OCI-LY7 (cell line): ENCODE results near the gene AFF3. TPM values are rescaled to one million over a fixed set of nuclear protein-coding genes. Genes with fewer than 3 reads are reported as not detected.

Experiments used
- BruUV-seq: library from RNA; stranded (reverse); fragments of 400-500 nt; replicated peaks from 2 replicates; lab custom pipeline; 2021; lab: Mats Ljungman, UMichigan
- CTCF ChIA-PET: fragments of 300-600 bp; sonication (Branson Sonifier 250); formaldehyde crosslinking; loops from one replicate; lab custom pipeline; 2022; ENCODE audit warnings: antibody characterized with exemption; ENCODE audit not compliant: unreplicated experiment; lab: Charles Lee
- POLR2A ChIA-PET: fragments of 300-600 bp; sonication (Branson Sonifier 250); formaldehyde crosslinking; loops from one replicate; lab custom pipeline; 2022; ENCODE audit warnings: antibody characterized with exemption; lab: Charles Lee
- DNase-seq: peaks from one replicate; pipeline ENCODE4 v3.0.0-alpha.2; 2015; ENCODE audit warnings: low spot score
- H2AFZ ChIP-seq: fragments of 200-600 bp; sonication (generic), shearing (Covaris generic); 2 replicates; pipeline ENCODE4 v1.6.1; 2014; ENCODE audit warnings: mild to moderate bottlenecking, antibody characterized with exemption, low read length, moderate library complexity
- H3K27ac ChIP-seq: fragments of 200-600 bp; sonication (generic); 2 replicates; pipeline ENCODE4 v1.5.1; 2014; ENCODE audit warnings: mixed run types, low read depth, mild to moderate bottlenecking, moderate library complexity, low read length, inconsistent platforms; ENCODE audit not compliant: poor library complexity, severe bottlenecking
- H3K36me3 ChIP-seq: fragments of 200-600 bp; sonication (generic); 2 replicates; pipeline ENCODE4 v1.6.1; 2014; ENCODE audit warnings: mild to moderate bottlenecking, antibody characterized with exemption, low read length, moderate library complexity, mixed read lengths; ENCODE audit not compliant: insufficient read depth
- H3K4me1 ChIP-seq: fragments of 200-600 bp; sonication (generic); 2 replicates; pipeline ENCODE4 v1.5.1; 2014; ENCODE audit warnings: mild to moderate bottlenecking, low read length; ENCODE audit not compliant: insufficient read depth, poor library complexity, severe bottlenecking
- H3K4me2 ChIP-seq: fragments of 200-600 bp; sonication (generic); 2 replicates; pipeline ENCODE4 v1.6.1; 2014; ENCODE audit warnings: mild to moderate bottlenecking, low read length
- H3K4me3 ChIP-seq: fragments of 200-600 bp; sonication (generic); 2 replicates; pipeline ENCODE4 v1.5.1; 2014; ENCODE audit warnings: mild to moderate bottlenecking, low read depth, low read length; ENCODE audit not compliant: poor library complexity, severe bottlenecking
- H3K79me2 ChIP-seq: fragments of 200-600 bp; sonication (generic); 2 replicates; pipeline ENCODE4 v1.6.1; 2016; ENCODE audit warnings: low read depth, mild to moderate bottlenecking, low read length, moderate library complexity, mixed read lengths; ENCODE audit not compliant: insufficient read depth
- H3K9me2 ChIP-seq: fragments of 200-600 bp; sonication (generic); 2 replicates; pipeline ENCODE4 v1.6.1; 2016; ENCODE audit warnings: mild to moderate bottlenecking, low read length, mixed read lengths; ENCODE audit not compliant: insufficient read depth
- H3K9me3 ChIP-seq: fragments of 200-600 bp; sonication (generic); 2 replicates; pipeline ENCODE4 v1.6.1; 2014; ENCODE audit warnings: mild to moderate bottlenecking, mixed run types, low read length, mixed read lengths
- H4K20me1 ChIP-seq: fragments of 200-600 bp; sonication (generic); 2 replicates; pipeline ENCODE4 v1.6.1; 2014; ENCODE audit warnings: mild to moderate bottlenecking, antibody characterized with exemption, low read length, moderate library complexity, mixed read lengths; ENCODE audit not compliant: insufficient read depth
- EZH2phosphoT487 ChIP-seq: fragments of 200-600 bp; sonication (generic); IDR thresholded peaks from 2 replicates; pipeline ENCODE4 v1.6.1; 2018; ENCODE audit warnings: low read depth, borderline replicate concordance, mild to moderate bottlenecking, mixed run types, antibody characterized with exemption, low read length, moderate library complexity, mixed read lengths
- intact Hi-C: fragments of 100-400 bp; cut with micrococcal nuclease; formaldehyde crosslinking; loops from one replicate; pipeline ENCODE4 v1.10.0; 2022; ENCODE audit not compliant: unreplicated experiment
- total RNA-seq, 2 experiments: library from RNA; depleted of rRNA in 1 of 2; stranded (reverse); fragments of >200 nt in 1 of 2; shearing (Covaris generic) in 1 of 2; gene quantifications; 2 replicates each; pipeline ENCODE4 v1.2.3, GENCODE V29; 2014 to 2022
- TF ChIP-seq, protein P1 (sequence below): fragments of 200-600 bp; sonication (generic); conservative IDR thresholded peaks from 2 replicates; pipeline ENCODE4 v1.5.1; 2014; ENCODE audit warnings: mild to moderate bottlenecking, antibody characterized with exemption, low read length, moderate library complexity, mixed read lengths

AFF3 gene
- total RNA-seq, 2 experiments from 2014 or later = 131 to 133 TPM

DNA sequence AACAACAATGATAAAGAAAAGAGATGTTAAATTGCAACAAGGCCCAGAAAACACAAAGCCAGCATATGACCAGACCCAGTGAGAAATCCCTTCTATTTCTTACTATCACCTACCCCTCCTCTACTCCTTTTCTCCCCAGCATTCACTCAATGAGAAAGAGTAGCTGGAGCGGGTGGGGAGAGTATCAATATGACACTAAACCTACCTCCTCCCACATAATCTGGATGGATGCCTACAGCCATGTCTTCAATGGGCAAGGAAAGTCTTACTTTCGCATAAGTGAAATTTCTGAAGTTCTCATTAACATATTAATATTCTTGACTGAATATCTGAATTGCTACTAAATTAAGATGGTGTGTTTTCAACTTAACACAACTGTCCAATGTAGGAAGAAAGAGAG is 78.2 kb downstream of the AFF3 start:
- TF ChIP-seq, protein P1, sequence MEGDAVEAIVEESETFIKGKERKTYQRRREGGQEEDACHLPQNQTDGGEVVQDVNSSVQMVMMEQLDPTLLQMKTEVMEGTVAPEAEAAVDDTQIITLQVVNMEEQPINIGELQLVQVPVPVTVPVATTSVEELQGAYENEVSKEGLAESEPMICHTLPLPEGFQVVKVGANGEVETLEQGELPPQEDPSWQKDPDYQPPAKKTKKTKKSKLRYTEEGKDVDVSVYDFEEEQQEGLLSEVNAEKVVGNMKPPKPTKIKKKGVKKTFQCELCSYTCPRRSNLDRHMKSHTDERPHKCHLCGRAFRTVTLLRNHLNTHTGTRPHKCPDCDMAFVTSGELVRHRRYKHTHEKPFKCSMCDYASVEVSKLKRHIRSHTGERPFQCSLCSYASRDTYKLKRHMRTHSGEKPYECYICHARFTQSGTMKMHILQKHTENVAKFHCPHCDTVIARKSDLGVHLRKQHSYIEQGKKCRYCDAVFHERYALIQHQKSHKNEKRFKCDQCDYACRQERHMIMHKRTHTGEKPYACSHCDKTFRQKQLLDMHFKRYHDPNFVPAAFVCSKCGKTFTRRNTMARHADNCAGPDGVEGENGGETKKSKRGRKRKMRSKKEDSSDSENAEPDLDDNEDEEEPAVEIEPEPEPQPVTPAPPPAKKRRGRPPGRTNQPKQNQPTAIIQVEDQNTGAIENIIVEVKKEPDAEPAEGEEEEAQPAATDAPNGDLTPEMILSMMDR = no peak
- no peak for TF ChIP-seq EZH2phosphoT487
- no peak overlapping the region for H2AFZ ChIP-seq
- no peaks in the 10 kb centered on the region for H3K9me2 ChIP-seq
- BruUV-seq = no TSS peak
- ChIA-PET POLR2A (no interaction called here), CTCF (no interaction called here)
- H3K4me1 ChIP-seq = peaks cover 14% of the 10 kb centered on the region
- DNase-seq = no peak
- H4K20me1 ChIP-seq = no peaks in the 10 kb centered on the region
- no peak overlapping the region for H3K27ac ChIP-seq
- H3K9me3 ChIP-seq = 0 out of 2 replicates have a peak, but pooled peaks cover 4% of the 10 kb centered on the region
- peaks cover 10% of the 10 kb centered on the region; the same call in 1 of the 2 replicates for H3K79me2 ChIP-seq
- H3K4me2 ChIP-seq = no peak overlapping the region
- intact Hi-C loops = no loop called here
- peaks cover 93% of the 10 kb centered on the region for H3K36me3 ChIP-seq
- no peak overlapping the region for H3K4me3 ChIP-seq

DNA sequence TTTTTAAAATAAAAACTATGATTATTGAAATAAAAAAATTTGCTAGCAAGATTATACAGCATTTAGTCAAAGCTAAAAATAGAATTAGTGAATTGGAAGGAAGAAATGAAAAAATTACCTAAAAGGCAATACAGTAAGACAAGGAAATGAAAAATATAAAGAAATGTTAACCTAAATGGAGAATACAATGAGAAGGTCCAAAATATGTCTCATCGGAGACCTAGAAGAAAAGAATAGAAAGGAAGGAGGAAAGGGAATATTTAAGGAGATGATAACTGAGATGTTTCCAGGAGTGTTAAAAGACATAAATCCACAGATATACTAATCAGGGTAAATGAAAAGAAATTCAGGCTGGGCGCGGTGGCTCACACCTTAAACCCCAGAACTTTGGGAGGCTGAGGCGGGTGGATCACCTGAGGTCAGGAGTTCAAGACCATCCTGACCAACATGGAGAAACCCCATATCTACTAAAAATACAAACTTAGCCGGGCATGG is 78.9 kb downstream of the AFF3 start:
- no peak overlapping the region for H3K27ac ChIP-seq
- intact Hi-C loops = no loop called here
- no peak for DNase-seq
- POLR2A ChIA-PET = interaction anchor here (0.7 kb wide), 1 partner anchor 14 kb away, joined by 4 read pairs; no protein-coding TSS in a partner anchor
- no peaks in the 10 kb centered on the region for H4K20me1 ChIP-seq
- CTCF ChIA-PET = no interaction called here
- H3K36me3 ChIP-seq = peaks cover 90% of the 10 kb centered on the region
- H2AFZ ChIP-seq = no peak overlapping the region
- no peak overlapping the region for H3K4me3 ChIP-seq
- H3K4me1 ChIP-seq = peaks cover 15% of the 10 kb centered on the region
- TF ChIP-seq EZH2phosphoT487 = no peak
- TF ChIP-seq, protein P1 = no peak
- BruUV-seq = no TSS peak
- no peaks in the 10 kb centered on the region for H3K9me2 ChIP-seq
- peaks cover 10% of the 10 kb centered on the region; the same call in 1 of the 2 replicates for H3K79me2 ChIP-seq
- H3K9me3 ChIP-seq = 0 out of 2 replicates have a peak, but pooled peaks cover 4% of the 10 kb centered on the region
- no peak overlapping the region for H3K4me2 ChIP-seq

DNA sequence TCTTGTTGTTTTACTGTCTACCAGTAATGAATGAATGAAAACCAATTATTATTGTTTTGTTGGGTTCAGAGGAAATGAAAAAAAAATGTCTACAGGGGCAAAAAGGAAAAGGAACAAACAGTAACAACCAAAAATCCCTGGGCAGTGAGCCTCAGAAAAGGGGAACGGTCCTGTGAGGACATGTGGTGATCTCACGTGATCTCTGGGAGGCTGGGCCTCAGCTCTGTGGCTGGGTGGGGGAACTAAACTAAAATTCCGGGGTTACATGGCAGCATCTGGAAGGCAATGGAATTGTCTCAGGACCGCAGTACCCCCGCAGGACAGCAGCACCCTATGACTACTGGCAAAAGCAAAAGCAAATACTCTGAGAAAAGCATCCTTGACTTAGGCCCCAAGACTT is 80.1 kb downstream of the AFF3 start:
- Histone ChIP-seq H2AFZ (no peak overlapping the region), H4K20me1 (no peaks in the 10 kb centered on the region), H3K79me2 (peaks cover 10% of the 10 kb centered on the region; the same call in 1 of the 2 replicates), H3K27ac (no peak overlapping the region), H3K4me2 (no peak overlapping the region), H3K9me3 (0 out of 2 replicates have a peak, but pooled peaks cover 4% of the 10 kb centered on the region), H3K4me3 (no peak overlapping the region), H3K36me3 (peaks cover 92% of the 10 kb centered on the region), H3K9me2 (no peaks in the 10 kb centered on the region), H3K4me1 (peaks cover 15% of the 10 kb centered on the region)
- TF ChIP-seq, protein P1 = no peak
- no peak for TF ChIP-seq EZH2phosphoT487
- intact Hi-C loops = no loop called here
- ChIA-PET POLR2A (no interaction called here), CTCF (no interaction called here)
- no TSS peak for BruUV-seq
- no peak for DNase-seq
